D721Med (cell line): ENCODE results near the gene ABTB1.

ENCODE experiments used
- DNase-seq: peaks from one replicate; pipeline ENCODE4 v3.0.0; 2011; ENCODE audit warnings: low spot score; ENCODE audit not compliant: insufficient read length
- FAIRE-seq: peaks from 2 replicates; lab custom pipeline; 2011; peaks lifted over from hg19 to GRCh38; lab: Jason Lieb, UNC
- TF ChIP-seq, protein P1 (sequence below): IDR thresholded peaks from 2 replicates; pipeline ENCODE4 v1.5.1; 2012; ENCODE audit warnings: mild to moderate bottlenecking, control low read depth; ENCODE audit not compliant: insufficient read depth; ENCODE audit errors: missing control alignments

Gene ABTB1

GRCh38 chr3:127672429-127673190, at the start of gene ABTB1:
Gene ABTB1 (plus strand): TSS chr3:127672952. CDS start chr3:127673026, 74 bp downstream.
- DNase-seq, result peak; percentile 87
- FAIRE-seq, result no peak

DNA sequence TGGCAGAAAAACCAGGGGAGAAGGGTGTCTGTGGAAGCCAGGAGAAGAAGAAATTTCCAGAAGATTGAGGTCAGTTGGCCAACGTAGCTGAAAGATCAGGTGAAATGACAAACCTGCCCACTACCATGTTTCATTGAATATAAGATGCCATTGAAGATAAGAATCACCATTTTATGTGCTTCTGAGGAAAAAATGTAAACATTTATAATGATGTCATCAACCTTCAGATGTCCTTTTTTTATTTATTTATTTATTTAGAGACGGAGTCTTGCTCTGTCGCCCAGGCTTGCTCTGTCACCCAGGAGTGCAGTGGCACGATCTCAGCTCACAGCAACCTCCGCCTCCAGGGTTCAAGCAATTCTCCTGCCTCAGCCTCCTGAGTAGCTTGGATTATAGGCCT, 48.7 kb upstream of the ABTB1 start:
- no peak for FAIRE-seq
- TF ChIP-seq, protein P1, sequence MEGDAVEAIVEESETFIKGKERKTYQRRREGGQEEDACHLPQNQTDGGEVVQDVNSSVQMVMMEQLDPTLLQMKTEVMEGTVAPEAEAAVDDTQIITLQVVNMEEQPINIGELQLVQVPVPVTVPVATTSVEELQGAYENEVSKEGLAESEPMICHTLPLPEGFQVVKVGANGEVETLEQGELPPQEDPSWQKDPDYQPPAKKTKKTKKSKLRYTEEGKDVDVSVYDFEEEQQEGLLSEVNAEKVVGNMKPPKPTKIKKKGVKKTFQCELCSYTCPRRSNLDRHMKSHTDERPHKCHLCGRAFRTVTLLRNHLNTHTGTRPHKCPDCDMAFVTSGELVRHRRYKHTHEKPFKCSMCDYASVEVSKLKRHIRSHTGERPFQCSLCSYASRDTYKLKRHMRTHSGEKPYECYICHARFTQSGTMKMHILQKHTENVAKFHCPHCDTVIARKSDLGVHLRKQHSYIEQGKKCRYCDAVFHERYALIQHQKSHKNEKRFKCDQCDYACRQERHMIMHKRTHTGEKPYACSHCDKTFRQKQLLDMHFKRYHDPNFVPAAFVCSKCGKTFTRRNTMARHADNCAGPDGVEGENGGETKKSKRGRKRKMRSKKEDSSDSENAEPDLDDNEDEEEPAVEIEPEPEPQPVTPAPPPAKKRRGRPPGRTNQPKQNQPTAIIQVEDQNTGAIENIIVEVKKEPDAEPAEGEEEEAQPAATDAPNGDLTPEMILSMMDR, result no peak

More at GRCh38 chr3:127672429-127673190, at the start of gene ABTB1:
- TF ChIP-seq, protein P1, result no peak

DNA sequence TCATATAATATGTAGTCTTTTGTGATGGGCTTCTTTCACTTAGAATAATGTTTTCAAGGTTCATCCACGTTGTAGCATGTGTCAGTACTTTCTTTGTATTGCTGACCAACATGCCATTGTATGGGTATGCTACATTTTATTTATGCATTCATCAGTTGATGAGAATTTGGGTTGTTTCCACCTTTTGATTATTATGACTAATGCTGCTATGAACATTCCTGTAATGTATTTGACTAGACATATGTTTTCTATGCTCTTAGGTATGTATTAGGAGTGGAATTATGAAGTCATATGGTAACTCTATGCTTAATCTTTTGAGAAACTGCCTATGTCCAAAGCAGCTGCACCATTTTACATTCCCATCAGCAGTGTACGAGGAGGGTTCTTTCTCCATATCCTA, 46.9 kb upstream of the ABTB1 start:
- TF ChIP-seq, protein P1, result no peak
- FAIRE-seq, result no peak

More for the DNA sequence above, 48.7 kb upstream of the ABTB1 start:
- DNase-seq, result no peak

GRCh38 chr3:127628426-127628787, 44.3 kb upstream of the ABTB1 start:
- TF ChIP-seq, protein P1, result no peak
- DNase-seq, result no peak
- no peak for FAIRE-seq

More for the DNA sequence above, 46.9 kb upstream of the ABTB1 start:
- no peak for DNase-seq

- TF ChIP-seq, protein P1, result no peak
- DNase-seq (peak; percentile 80), FAIRE-seq (no peak)
Measured at GRCh38 chr3:127628788-127629466, 43.8 kb upstream of the ABTB1 start, which contains the start of gene PODXL2. Gene PODXL2 (plus strand): TSS chr3:127629185. CDS start chr3:127629220, 35 bp downstream.

DNA sequence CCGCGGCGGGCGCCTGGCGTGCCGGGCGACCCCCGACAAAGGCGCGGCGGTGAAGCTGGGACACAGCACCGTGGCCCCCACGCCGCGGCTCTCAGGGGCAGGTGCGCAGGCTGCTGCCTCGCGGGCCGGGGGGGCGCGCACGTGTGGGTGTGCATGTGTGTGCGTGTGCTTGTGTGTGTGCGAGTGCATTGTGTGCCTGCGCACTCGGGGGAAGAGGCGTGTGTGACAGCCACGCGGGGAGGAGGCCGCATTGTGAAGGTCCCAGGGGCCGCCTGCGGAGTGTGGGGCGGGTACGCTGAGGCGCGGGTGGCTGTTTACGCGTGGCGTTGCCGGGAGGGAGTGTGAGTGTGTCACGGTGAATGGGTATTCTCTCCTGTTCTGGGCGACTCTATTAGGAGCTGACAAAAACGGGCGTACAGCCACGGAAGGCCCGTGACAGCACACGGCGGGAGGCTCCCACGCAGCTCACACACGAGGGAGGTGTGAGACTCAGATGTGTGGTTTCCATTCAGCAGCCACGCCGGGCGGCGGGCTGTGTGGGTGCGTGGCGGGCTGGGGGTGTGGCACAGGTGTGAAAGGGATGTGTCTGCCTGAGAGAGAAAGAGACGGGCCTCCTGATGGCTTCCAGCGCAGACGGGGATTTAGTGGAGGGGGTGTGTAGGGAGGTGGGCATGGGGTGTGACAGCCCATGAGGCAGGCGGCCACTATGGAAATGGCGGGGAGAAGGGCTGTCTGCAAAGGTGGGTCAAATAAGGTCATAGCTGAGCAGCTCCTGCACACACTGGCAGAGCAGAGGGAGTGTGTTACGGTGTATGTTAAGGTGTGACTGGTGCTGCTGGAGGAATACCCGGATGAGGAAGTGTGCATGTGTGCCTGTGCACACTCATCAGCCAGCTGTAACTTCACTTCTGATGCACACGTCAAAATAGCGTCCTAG, 43.0 kb upstream of the ABTB1 start:
- FAIRE-seq, result no peak
- TF ChIP-seq, protein P1, result no peak
- DNase-seq, result no peak
